T-helper 2 cell (primary cell): ENCODE measurements around the gene STAC3.

Experiments used
- DNase-seq, 5 experiments: peaks; one replicate each; pipeline versions ENCODE4 v3.0.0 to v3.0.0-alpha.2; 2012 to 2022

The STAC3 gene

DNA sequence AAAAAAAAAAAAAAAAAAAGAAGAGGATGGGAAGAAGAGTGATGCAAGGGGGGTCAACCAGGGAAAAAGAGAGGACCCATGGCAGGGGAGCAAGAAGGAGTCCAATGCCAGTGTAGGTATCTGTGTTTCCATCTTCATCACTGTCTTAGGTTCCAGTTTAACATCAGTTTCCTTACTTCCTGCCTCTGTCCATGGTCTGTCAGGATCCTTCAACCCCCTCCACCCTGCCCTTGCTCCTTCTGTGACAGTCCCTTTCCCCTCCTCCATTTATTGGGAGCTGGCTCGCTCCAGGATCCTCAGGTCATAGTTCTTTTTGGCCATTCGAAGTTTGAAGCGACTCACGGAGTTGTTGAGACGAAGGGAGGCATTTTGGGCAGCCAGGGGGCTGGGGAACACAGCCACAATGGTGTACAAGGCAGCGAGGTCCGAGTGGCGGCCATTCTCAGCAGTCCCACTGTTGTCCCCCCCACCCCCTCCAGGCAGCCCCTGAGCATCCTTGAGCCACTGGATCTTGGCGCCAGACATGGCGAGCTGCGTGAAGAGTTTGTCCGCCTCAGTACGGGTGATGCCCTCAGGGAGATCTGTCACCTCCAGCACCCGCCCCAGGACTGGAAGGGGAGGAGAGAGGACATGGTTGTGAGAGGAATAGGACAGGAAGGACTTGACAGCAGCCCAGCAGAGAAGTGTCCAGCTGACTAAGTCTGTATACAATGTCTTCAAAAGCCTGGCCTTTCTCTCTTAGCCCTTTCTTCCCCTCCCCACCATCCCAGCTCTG lies 3.7 kb upstream of the STAC3 start:
- no peak for DNase-seq

DNA sequence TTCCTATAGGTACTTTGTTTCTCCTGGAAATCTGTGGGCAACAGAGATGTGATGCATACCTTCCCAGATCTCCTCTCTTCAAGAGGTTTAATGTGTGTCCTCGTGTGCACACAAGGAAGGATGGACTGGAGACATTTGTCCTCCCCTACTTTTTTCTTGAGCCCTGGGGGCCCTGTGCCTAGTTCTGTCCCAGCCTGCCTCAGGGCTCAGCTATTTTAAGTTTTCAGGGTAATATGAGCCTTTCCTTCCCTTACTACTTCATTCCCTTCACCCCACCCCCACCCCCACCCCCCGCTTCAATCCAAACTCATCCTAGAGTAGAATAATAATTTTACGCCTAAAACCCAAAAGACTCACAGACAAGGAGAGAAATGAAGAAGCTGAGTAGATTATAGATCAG lies 446 bp downstream of the STAC3 start:
- no peak for DNase-seq

DNA sequence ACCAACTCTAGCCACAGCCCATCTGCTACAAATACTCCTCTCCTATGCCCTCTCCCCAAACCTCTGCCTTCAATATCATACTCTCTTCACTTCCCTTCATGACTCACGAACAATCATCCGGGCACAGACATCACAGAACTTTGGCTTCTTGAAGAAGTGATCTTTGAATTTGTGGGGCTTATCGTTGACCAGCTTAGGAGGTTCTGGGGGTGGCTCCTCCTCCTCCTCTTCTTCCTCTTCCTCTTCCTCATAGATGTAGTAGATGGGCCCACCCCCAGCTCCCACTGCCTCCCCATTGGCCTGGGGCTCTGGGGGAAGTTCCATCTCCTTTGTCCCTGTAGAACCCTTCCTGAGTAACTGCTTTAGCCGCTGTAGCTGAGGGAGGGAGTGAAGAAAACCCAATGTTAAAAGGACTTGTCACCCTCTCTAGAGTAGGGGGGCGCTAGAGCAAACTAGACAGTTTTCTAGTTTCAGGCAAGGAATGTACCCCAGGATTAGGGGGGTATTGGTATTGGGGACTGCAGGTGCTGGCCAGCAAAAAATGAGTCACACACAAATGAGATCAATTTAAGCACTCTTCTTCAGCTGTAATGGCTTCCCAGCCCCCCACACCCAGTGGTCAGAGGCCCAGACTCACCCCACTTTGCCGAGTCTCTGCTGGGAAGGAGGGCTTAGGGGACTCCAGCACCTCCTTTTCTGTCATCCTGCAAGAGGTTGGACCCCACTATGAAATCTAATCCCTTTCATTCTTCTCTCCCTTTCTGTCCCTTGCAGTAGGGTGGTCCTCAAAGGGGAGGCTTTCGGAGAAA lies 1.8 kb downstream of the STAC3 start:
- no peak for DNase-seq

DNA sequence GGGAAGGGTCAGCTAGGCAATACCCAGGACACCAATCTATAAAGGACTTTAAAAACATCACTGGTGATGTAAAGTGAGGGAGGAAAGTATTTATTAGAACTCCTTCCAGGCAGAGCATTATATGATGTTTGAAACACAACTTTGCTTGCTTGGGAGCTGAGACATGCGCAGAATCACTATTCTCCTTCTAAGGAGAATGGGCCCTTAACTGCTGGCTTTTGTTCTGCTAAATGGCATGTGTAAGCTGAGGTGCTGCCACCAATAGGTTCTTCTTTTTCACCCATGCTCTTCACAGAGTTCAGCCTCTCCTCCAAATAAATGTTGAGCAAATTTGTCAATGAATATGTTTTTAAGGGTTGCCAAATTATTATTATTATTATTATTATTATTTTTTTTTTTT lies 3.9 kb downstream of the STAC3 start:
- no peak for DNase-seq

DNA sequence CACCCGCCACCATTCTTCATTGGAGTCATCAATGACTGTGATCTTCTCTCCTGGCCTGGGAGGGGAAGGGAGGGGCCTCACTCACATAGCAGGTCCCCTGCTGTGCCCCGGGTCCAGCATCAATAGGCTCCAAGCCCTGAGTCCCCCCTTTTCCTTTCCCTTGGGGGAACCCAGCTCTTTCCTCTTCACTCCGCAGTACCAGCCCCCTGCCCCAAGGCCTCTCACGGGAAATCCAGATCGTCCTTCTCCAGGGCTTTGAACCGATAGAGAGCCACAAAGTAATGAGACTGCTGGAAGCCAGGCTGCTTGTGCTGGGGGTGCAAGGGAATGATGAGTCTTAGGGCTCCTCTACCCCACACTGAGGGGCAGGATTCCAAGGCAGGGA lies 6.7 kb downstream of the STAC3 start:
- DNase-seq, result no peak

DNA sequence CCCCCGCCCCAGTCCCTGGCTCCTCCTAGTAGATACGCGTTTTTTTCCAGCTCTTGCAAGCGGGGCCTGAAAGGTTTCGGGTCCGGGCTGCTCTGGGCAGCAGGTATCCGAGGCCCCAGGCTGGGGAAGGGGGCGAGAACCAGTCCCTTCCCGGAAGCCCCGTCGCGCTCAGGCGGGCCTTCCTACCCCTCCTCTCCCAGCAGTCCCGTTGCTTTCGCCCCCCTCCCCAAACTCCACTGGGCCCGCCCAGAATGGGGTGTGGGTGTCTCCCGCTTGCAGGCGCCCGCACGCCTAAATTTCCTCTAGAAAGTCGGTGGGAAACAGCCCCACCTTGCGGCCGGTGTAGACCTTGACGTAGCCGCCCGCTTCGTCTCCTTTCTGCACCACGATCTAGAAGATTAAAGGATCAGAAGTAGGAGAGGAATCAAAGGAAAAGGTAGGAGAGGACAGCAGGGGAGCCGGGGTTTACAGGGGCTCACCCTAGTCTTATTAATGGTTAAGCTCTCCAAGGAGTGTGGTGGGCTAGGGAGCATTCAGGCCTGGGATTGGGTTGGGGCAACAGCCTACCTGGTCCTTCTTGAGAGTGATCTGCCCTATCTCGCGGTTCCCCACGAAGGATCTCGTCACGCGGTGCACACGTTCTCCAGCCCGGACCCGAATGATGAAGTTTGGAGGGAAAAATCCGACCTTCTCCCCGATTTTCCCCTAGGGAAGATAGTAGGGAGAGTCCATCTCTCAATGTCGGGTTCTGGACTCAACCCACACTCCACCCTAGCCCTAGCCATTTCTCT lies 7.3 kb downstream of the STAC3 start:
- DNase-seq, result peak; percentile 50 to 76 (median 72)

DNA sequence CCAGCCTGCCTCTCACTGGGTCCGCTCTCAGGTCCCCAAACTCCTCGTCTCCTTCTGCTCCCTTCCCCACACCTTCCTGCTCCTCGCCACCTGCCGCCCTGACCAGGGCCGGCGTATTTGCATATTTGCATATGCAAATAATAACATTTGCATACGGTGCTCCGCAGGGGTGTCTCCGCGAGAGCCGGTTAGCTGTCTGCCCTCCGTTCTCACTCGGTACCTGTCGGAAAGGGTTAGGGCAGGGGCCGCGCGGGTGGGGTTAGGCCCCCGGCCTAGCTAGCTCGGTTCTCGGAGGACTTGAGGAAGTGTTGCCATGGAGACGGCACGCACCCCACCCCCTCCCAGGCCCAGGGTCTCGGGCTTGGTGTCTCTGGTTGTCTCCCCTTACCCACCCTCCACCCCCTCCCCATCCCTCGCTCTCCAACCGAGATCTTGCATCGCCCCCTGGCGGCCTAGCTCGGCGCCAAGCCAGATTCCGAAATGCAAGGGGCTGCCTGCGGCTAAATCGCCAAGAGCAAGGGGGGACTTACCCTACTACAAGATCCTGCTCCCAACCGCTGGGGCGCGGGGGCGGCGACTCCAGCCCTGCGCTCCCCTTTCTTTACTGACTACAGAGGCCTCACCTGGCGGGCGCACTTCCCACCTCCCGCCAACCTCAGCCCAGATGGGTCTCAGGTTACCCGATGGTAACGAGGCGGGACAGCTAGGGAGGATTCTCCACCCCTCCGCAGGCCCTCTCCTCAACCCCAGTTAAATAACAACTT lies 8.1 kb downstream of the STAC3 start:
- DNase-seq, result peak in 4 of 5 experiments; percentile 42 to 61 (median 54)

DNA sequence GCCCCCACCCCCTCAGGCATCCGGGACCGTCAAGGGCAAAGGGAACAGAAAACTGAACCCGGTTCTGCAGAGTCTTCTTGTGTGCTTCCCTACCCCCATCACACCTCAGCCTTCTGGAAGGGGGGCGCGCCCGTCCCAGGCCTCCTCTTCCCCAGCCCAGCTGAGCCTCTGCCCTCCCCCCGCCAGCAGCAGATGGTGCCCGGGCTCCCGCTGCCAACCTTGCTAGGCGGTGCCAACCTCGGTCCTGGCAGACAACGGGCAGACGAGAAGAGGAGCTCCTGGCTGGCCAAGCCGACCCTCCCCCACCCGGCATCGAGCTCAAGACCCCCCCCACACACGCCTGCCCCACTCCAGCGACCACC lies 8.7 kb downstream of the STAC3 start:
- no peak for DNase-seq

DNA sequence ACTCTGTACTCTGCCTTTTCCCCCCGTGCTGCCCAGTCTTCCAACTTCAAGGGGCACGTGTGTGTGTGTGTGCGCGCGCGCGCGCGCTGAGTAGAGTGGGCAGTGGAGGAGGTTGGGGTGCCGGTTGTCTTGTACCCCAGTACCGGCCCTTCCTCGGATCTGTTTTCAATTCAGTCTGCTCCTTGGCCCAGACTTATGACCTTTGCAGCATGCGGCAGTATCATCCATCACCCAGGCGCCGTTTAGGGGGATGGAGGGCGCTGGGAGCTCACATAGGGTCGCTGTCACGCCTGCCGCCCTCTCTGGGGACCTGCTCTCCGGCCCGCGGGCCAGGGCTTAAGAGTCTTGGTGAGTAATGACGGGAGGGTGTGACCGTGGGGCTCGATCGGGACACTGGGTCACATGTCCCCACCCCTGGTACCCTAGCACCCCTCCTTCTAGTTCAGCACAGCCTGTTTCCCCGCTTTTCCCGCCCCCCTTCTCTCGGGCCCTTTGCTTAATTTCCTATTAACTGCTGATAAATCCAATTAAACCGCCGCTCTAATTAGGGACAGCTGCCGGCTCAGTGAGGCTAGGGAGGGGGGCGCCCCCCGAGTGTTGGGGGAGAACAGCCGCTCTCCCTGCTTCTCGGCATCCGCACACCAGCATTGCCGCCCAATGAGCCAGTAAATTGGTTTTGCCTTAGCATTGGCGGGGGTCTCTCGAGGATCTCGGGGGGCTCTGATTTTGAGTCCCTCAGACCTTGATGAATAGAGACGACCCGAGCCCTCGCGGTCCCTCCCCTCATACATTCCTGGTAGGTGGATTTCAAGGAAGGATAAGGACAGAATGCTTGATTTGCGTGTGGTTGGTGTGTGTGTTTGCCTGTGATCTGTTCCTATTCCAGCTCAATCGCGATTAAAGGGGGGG lies 9.3 kb downstream of the STAC3 start:
- DNase-seq, result no peak

DNA sequence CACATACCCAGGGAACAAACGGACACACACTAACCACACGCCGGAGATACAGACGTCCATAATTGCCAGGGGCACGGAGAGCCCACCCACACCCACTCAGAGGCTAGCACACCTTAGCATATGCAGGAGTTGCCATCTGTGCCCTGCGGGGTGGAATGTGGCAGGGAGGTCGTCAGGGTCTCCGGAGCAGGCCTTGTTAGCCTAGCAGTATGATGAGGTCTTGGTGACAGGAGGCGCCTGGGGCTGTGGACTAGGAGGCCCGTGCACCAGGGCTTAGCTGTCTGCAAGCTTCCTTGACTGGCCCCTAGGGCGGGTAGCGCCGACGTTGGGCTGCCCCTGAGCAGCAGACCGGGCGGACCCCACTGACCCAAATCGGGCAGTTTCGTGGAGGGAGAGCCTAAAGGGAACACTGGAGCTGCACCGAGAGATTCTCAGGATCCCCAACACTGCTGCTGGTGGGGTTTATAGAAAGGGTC lies 10.0 kb downstream of the STAC3 start:
- no peak for DNase-seq

DNA sequence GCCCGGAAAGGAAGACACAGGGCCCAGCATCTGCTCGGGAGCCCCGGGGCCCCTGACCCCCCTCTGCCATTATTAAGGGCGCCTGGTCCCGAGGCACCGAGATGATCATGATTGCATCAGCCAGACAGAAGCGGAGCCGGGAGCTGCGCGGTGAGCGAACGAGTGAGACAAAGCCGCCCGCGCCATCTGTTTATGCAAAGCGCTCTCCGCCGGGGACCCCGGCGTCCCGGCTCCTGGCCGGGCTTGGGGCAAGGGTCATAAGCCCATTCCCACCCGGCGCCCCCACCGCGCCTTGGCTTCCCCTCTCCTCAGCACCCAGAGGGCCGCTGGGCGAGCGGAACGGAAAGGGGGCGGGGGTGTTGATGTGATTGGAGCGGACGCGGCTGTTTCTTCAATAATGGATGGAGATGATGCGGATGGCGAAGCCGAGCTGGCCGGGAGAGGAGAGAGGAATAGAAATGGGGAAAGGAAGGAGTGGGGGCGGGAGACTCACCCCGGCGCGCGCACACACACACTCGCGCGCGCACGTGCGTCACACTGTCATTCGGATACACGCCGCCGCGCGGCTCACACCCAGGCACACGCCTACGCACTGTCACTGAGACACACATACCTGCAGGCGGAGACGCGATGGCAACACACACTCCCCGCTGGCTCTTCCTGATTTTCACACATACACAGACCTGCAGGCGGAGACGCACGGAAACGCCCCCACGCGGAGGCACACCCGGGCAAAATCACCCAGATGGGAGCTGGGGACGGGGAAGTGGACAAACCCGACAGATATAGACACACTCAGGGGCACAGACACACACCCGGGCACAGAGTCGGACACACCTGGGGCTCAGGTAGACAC lies 10.7 kb downstream of the STAC3 start:
- peak; percentile 43 to 85 (median 68) for DNase-seq

DNA sequence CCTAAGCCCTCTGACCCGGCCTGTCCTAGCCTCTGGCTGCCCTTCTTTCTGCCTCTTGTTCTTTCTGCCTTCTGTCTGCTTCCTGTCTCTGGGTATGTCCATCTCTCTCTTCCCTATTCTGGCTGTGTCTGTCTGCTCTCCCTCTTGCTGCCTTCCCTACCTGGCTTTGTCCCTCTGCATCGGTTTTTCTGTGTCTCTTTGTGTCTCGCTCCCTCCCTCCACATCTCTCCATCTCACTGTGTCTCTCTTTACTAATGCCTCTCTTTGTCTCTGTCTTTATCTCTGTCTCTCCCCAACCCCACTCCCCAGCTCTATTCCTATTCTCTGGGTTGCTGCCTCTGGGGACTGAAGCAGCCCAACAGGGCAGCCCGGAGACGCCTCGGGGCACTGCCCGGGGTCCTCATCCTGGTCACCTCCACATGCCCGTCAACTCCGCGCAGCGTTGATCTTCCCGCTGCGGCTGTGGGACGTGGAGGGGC lies 11.4 kb downstream of the STAC3 start:
- DNase-seq, result no peak

DNA sequence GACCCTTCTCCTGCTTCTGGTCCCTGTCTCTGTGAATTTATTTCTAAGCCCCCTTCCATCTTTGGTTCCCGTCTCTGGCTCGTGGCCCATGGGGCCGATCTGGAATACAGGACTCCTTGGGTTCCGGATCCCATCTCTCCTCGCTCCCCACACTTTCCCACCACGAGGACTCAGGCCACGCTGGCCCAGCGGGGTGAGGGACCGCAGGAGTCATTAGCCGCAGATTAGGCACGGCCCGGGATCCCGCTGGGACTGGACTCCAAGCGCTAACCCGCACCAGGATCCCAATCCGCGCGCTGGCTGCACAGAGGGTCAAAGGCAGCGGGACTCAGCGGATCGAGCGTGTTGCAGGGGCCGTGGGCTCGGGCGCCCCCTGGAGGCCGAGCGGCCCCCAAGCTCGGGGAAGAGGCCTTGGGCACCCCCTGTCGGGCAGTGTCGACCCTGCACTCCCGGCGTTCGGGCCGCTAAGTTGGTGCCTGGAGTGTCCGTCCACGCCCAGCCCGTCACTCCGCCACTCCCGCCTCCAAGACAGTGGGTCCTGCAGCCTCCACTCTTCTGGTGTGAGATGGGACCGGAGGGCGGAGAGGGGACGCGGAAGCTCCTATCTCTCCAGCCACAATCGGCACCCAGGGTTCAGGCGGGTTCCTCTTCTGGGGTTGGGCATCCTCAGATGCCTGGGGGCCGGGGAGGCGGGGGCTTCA lies 12.0 kb downstream of the STAC3 start:
- DNase-seq, result peak; percentile 76 to 85 (median 80)

DNA sequence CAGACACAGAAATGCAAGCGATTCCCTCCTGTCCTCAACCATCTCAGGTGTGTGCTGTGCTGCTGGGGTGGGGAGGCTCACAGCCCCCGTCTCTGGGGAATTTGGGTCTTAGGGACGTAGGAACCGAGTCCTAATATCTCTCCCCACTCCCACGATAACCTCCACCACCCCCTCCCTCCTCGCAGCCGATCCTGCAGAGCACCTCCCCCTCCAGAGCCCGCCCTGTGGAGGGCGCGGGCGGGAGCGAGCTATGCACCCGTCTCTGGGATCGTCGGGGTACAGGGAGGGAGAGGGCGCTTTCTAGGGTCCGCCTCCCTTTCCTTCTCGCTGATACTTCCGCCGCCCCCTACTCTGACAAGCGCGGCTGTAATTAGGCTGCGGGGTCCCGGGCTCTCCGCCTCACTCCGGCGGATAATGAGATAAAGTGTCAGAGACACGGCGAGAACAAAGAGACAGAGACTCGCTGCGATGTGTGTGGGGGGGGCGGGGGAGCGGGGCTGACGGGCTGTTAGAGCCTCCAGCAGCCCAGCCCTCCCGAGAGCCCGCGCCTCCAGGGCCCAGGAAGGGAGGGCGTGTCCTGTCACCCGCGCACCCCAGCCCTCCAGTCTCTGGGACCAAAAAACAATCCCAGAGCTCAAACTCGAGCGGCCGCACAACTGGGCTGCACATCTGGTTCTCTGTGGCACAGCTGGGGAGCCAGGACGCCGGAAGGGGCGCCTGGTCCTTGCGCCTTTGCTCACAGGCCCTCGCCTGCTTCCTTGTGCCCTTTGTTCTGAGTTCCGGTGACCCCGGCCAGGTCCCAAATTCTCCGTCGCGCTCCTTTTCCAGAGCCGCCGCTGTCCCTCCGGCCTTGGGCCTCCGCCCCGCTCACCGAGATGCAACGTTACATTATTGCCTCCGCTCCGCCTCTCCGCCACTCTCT lies 12.8 kb downstream of the STAC3 start:
- DNase-seq, result peak in 1 of 5 experiments; percentile 53

DNA sequence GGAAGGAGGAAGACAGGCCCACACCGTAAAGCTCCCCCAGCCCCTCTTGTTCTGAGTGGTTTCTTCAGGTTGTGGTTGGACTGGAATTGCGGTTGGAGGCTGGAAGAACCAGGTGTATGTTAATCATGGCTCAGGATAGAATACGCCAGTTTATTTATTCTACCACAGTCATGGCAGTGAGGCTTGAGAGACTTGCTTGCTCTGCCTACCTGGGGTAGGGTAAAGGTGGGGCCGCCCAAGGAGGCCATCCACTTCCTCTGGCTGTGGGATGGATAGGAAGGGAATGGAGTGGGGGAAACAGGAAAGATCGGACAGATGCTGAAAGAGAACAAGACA lies 13.4 kb downstream of the STAC3 start:
- no peak for DNase-seq

DNA sequence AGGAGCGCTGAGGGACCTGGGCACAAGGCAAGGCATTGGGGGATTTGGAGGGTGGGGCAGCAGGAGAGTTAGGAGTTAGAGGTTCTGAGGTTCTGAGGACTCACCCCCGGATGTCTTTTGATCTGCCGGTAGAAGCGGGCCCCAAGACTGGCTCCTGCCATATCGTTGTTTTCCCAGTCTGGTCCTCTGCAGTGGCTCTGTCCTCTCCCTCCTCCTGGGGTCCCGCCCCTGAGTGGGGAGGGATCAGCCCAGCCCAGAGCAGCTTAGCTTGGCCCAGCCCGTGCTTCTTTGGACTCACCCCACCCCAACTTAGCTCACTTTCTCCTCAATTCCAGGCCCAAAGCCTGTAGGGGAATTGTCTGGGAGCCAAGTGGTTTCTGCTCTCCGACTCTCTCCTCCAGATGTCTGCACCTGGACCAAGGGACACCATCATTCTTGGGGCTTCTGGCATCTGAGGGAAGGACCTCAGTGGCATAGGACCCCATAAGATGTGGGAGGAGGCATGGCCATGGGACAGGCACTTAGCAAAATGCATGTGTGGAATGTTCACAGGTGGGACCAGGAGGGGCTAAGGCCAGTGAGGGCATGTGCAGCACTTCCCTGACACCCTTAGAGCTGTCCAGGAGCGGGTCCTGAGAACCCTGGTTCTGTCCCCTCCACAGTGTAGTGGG lies 13.9 kb downstream of the STAC3 start:
- no peak for DNase-seq

DNA sequence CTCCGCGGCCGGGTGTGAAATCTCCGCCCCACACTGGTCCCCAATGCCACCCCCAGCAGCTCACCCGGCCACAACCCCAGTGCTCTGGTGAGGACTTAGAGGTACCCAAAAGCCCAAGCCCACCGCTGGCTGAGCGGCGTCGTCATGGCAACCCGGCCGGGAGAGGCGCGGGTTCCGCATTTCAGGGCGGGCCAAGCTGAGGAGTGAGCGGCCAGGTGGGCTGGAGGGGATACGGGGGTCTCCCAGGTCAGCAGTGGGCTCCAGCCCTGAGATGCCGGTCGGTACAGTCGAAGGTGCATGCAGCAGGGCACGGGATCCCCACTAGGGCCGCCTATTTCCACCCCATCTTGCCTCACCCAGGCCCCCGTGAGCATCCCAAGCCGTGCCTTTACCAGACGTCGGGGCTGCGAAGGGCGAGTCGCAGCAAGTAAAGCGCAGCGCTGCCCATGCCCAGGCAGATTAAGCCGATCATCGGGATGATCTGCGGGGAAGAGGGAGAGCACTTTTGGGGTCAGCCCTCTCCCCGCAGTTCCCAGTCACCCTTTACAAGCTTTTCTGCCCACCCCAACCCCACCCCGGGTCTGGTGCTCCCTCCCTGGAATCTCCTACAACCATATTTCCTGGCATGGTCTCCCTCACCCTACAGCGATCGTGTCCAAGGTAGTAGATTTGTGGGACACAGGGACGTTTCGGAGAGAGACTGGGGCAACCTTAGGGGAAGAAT lies 14.6 kb downstream of the STAC3 start:
- DNase-seq, result no peak
